ENCODE results near the gene ABI1.

The ABI1 gene

DNA sequence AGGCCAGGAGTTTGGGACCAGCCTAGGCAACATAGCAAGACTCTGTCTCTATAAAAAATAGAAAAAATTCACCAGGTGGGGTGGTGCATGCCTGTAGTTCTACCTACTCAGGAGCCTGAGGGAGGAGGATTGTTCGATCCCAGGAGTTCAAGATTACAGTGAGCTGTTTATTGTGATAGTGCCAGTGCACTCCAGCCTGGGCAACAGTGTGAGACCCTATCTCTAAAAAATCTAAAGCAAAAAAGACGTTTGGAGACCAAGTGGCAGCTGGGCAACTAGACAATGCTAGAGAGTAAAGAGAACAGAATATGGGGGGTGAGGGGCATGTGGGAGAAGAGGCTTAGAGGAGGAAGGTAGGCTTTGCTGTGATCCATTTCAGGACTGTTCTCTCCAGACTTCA lies 161.8 kb downstream of the ABI1 start:
- Histone ChIP-seq H3K27ac (ENCODE audit: low read length, poor library complexity, severe bottlenecking) (no peak overlapping the region), H3K4ac (ENCODE audit: low read depth in 1 of 2, low read length in 2 of 2) (no peak overlapping the region), H3K27me3 (ENCODE audit: control insufficient read depth in 1 of 2, insufficient read depth in 1 of 2, low read length in 2 of 2) (no peaks in the 10 kb centered on the region), H3K9ac (ENCODE audit: low read length) (peak overlapping the region; percentile 87), H4K8ac (ENCODE audit: low read length) (no peak overlapping the region), H3K23ac (ENCODE audit: low read length in 2 of 2) (no peak overlapping the region), H3K4me1 (ENCODE audit: control insufficient read depth, insufficient read depth, low read depth, low read length) (peaks cover 6% of the 10 kb centered on the region), H3K4me2 (ENCODE audit: low read length, poor library complexity, severe bottlenecking) (no peak overlapping the region), H4K91ac (ENCODE audit: low read length) (no peak overlapping the region), H2AK5ac (ENCODE audit: low read length, severe bottlenecking) (no peak overlapping the region), H3K18ac (ENCODE audit: low read depth in 1 of 2, low read length in 2 of 2) (no peak overlapping the region), H2BK5ac (ENCODE audit: low read depth, low read length, poor library complexity, severe bottlenecking) (no peak overlapping the region), H3K4me3 (ENCODE audit: insufficient read depth in 1 of 2, low read depth in 1 of 2, low read length in 2 of 2) (peak overlapping the region in 1 of 2 experiments; percentile 91), H3K9me3 (ENCODE audit: control insufficient read depth, low read length) (no peaks in the 10 kb centered on the region), H2BK120ac (ENCODE audit: low read depth, low read length) (no peak overlapping the region), H2AFZ (ENCODE audit: low read depth, low read length) (no peak overlapping the region), H3K14ac (ENCODE audit: low read length in 2 of 2) (no peak overlapping the region), H3K36me3 (ENCODE audit: control insufficient read depth in 1 of 2, insufficient read depth in 2 of 2, low read depth in 1 of 2, low read length in 2 of 2) (peaks cover 0 to 9% of the 10 kb centered on the region in 2 experiments), H2BK15ac (ENCODE audit: low read depth, poor library complexity, severe bottlenecking) (no peak overlapping the region), H2BK12ac (ENCODE audit: low read length in 2 of 2) (no peak overlapping the region), H3K79me1 (replicated peaks; ENCODE audit: low read length, poor library complexity, severe bottlenecking) (peaks cover 16% of the 10 kb centered on the region)
- WGBS = 94% methylated on average over 2 of the region's 2 CpGs
- no peak for DNase-seq

GRCh38 chr10:26697922-26698608 lies 162.7 kb downstream of the ABI1 start:
- no peak overlapping the region for H3K14ac ChIP-seq (ENCODE audit: low read length in 2 of 2)
- H3K23ac ChIP-seq (ENCODE audit: low read length in 2 of 2) = no peak overlapping the region
- H2BK120ac ChIP-seq (ENCODE audit: low read depth, low read length) = no peak overlapping the region
- peaks cover 16% of the 10 kb centered on the region for H3K79me1 ChIP-seq (replicated peaks; ENCODE audit: low read length, poor library complexity, severe bottlenecking)
- peak overlapping the region; percentile 79 for H2AFZ ChIP-seq (ENCODE audit: low read depth, low read length)
- no peak overlapping the region for H3K27ac ChIP-seq (ENCODE audit: low read length, poor library complexity, severe bottlenecking)
- H2BK12ac ChIP-seq (ENCODE audit: low read length in 2 of 2) = no peak overlapping the region
- H3K18ac ChIP-seq (ENCODE audit: low read depth in 1 of 2, low read length in 2 of 2) = peak overlapping the region in 1 of 2 experiments; percentile 97
- peak; percentile 25 for DNase-seq
- no peaks in the 10 kb centered on the region for H3K9me3 ChIP-seq (ENCODE audit: control insufficient read depth, low read length)
- peak overlapping the region; percentile 87 for H3K9ac ChIP-seq (ENCODE audit: low read length)
- H4K91ac ChIP-seq (ENCODE audit: low read length) = no peak overlapping the region
- peak overlapping the region; percentile 4 for H4K8ac ChIP-seq (ENCODE audit: low read length)
- H3K4me1 ChIP-seq (ENCODE audit: control insufficient read depth, insufficient read depth, low read depth, low read length) = peaks cover 6% of the 10 kb centered on the region
- H3K27me3 ChIP-seq (ENCODE audit: control insufficient read depth in 1 of 2, insufficient read depth in 1 of 2, low read length in 2 of 2) = no peaks in the 10 kb centered on the region
- H2BK5ac ChIP-seq (ENCODE audit: low read depth, low read length, poor library complexity, severe bottlenecking) = no peak overlapping the region
- H3K4me3 ChIP-seq (ENCODE audit: insufficient read depth in 1 of 2, low read depth in 1 of 2, low read length in 2 of 2) = peak overlapping the region; percentile 91 to 98
- WGBS = 4% methylated on average over 42 of the region's 42 CpGs
- H3K36me3 ChIP-seq (ENCODE audit: control insufficient read depth in 1 of 2, insufficient read depth in 2 of 2, low read depth in 1 of 2, low read length in 2 of 2) = peaks cover 0 to 9% of the 10 kb centered on the region in 2 experiments
- no peak overlapping the region for H2AK5ac ChIP-seq (ENCODE audit: low read length, severe bottlenecking)
- H2BK15ac ChIP-seq (ENCODE audit: low read depth, poor library complexity, severe bottlenecking) = no peak overlapping the region
- peak overlapping the region; percentile 95 for H3K4me2 ChIP-seq (ENCODE audit: low read length, poor library complexity, severe bottlenecking)
- H3K4ac ChIP-seq (ENCODE audit: low read depth in 1 of 2, low read length in 2 of 2) = peak overlapping the region in 1 of 2 experiments; percentile 32

DNA sequence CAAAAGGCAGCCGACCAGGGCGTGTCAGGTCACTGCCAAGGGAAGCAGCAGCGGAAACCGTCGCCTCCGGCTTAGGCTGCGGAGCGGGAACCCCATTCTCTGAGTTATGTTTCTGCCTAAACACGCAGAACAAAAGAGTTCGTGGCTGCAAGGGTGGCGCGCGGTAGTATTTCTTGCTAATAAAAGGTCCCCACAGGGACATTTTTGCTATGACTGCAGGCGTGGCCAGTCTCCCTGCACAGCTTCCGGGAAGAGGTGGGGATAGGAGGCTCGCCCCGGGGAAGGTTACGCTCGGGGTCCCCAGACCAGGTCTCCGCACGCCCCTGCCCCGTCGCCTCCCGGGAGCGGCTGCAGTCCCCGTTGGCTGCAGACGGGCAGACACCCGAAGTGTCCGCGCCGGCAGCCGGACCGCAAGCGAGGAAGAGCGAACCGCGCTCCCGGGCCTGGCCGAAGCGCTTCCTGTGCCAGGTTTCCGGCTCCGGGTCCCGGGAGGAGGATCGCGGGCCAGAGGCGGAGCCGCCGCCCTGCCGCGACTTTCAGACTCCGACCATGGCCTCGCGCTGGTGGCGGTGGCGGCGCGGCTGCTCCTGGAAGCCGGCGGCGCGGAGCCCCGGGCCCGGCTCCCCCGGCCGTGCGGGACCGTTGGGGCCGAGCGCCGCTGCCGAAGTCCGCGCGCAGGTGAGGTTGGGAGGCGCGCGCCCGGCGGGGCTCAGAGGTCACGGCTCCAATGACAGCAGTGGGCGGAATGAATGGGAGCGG lies 163.4 kb downstream of the ABI1 start, which contains the start of gene PDSS1:
PDSS1 (plus strand) TSS at position 539 of the 759 bp plus-strand sequence; CDS start at position 550, 11 bp downstream.
- under 1% methylated on average over 54 of the region's 82 CpGs for WGBS
- DNase-seq = peak; percentile 71

GRCh38 chr10:26696786-26697162 lies 164.0 kb downstream of the ABI1 start:
- Histone ChIP-seq H3K18ac (ENCODE audit: low read depth in 1 of 2, low read length in 2 of 2) (peak overlapping the region; percentile 90 to 97), H2BK15ac (ENCODE audit: low read depth, poor library complexity, severe bottlenecking) (no peak overlapping the region), H2BK120ac (ENCODE audit: low read depth, low read length) (no peak overlapping the region), H4K8ac (ENCODE audit: low read length) (peak overlapping the region; percentile 99), H2AFZ (ENCODE audit: low read depth, low read length) (peak overlapping the region; percentile 98), H3K4me2 (ENCODE audit: low read length, poor library complexity, severe bottlenecking) (peak overlapping the region; percentile 91), H3K14ac (ENCODE audit: low read length in 2 of 2) (no peak overlapping the region), H3K4me1 (ENCODE audit: control insufficient read depth, insufficient read depth, low read depth, low read length) (peaks cover 6% of the 10 kb centered on the region), H4K91ac (ENCODE audit: low read length) (peak overlapping the region; percentile 18), H2AK5ac (ENCODE audit: low read length, severe bottlenecking) (peak overlapping the region; percentile 72), H3K4ac (ENCODE audit: low read depth in 1 of 2, low read length in 2 of 2) (peak overlapping the region; percentile 78 to 79), H3K27me3 (ENCODE audit: control insufficient read depth in 1 of 2, insufficient read depth in 1 of 2, low read length in 2 of 2) (no peaks in the 10 kb centered on the region), H3K9ac (ENCODE audit: low read length) (peak overlapping the region; percentile 87), H2BK5ac (ENCODE audit: low read depth, low read length, poor library complexity, severe bottlenecking) (no peak overlapping the region), H3K36me3 (ENCODE audit: control insufficient read depth in 1 of 2, insufficient read depth in 2 of 2, low read depth in 1 of 2, low read length in 2 of 2) (peaks cover 0 to 9% of the 10 kb centered on the region in 2 experiments), H3K27ac (ENCODE audit: low read length, poor library complexity, severe bottlenecking) (peak overlapping the region; percentile 64), H2BK12ac (ENCODE audit: low read length in 2 of 2) (no peak overlapping the region), H3K23ac (ENCODE audit: low read length in 2 of 2) (peak overlapping the region in 1 of 2 experiments; percentile 32), H3K4me3 (ENCODE audit: insufficient read depth in 1 of 2, low read depth in 1 of 2, low read length in 2 of 2) (peak overlapping the region; percentile 91 to 98), H3K9me3 (ENCODE audit: control insufficient read depth, low read length) (no peaks in the 10 kb centered on the region), H3K79me1 (replicated peaks; ENCODE audit: low read length, poor library complexity, severe bottlenecking) (peaks cover 14% of the 10 kb centered on the region)
- DNase-seq = no peak
- 35% methylated on average over 11 of the region's 11 CpGs for WGBS

More for the DNA sequence above, 163.4 kb downstream of the ABI1 start, which contains the start of gene PDSS1:
- peaks cover 0 to 9% of the 10 kb centered on the region in 2 experiments for H3K36me3 ChIP-seq (ENCODE audit: control insufficient read depth in 1 of 2, insufficient read depth in 2 of 2, low read depth in 1 of 2, low read length in 2 of 2)
- H3K79me1 ChIP-seq (replicated peaks; ENCODE audit: low read length, poor library complexity, severe bottlenecking) = peaks cover 16% of the 10 kb centered on the region
- no peaks in the 10 kb centered on the region for H3K27me3 ChIP-seq (ENCODE audit: control insufficient read depth in 1 of 2, insufficient read depth in 1 of 2, low read length in 2 of 2)
- H3K4ac ChIP-seq (ENCODE audit: low read depth in 1 of 2, low read length in 2 of 2) = peak within 1 kb of the TSS; percentile 96 to 99
- peak within 1 kb of the TSS in 1 of 2 experiments; percentile 99 for H3K14ac ChIP-seq (ENCODE audit: low read length in 2 of 2)
- H4K91ac ChIP-seq (ENCODE audit: low read length) = peak within 1 kb of the TSS; percentile 94
- peak within 1 kb of the TSS; percentile 90 to 97 for H3K18ac ChIP-seq (ENCODE audit: low read depth in 1 of 2, low read length in 2 of 2)
- H3K4me3 ChIP-seq (ENCODE audit: insufficient read depth in 1 of 2, low read depth in 1 of 2, low read length in 2 of 2) = peak within 1 kb of the TSS; percentile 91 to 98
- H4K8ac ChIP-seq (ENCODE audit: low read length) = peak within 1 kb of the TSS; percentile 99
- peak within 1 kb of the TSS; percentile 94 for H2BK120ac ChIP-seq (ENCODE audit: low read depth, low read length)
- H3K23ac ChIP-seq (ENCODE audit: low read length in 2 of 2) = peak within 1 kb of the TSS in 1 of 2 experiments; percentile 94
- no peaks in the 10 kb centered on the region for H3K9me3 ChIP-seq (ENCODE audit: control insufficient read depth, low read length)
- H2BK5ac ChIP-seq (ENCODE audit: low read depth, low read length, poor library complexity, severe bottlenecking) = peak within 1 kb of the TSS; percentile 99
- peak within 1 kb of the TSS; percentile 72 for H2AK5ac ChIP-seq (ENCODE audit: low read length, severe bottlenecking)
- peak within 1 kb of the TSS; percentile 64 for H3K27ac ChIP-seq (ENCODE audit: low read length, poor library complexity, severe bottlenecking)
- peak within 1 kb of the TSS; percentile 95 for H3K4me2 ChIP-seq (ENCODE audit: low read length, poor library complexity, severe bottlenecking)
- peak within 1 kb of the TSS in 1 of 2 experiments; percentile 72 for H2BK12ac ChIP-seq (ENCODE audit: low read length in 2 of 2)
- peaks cover 6% of the 10 kb centered on the region for H3K4me1 ChIP-seq (ENCODE audit: control insufficient read depth, insufficient read depth, low read depth, low read length)
- peak within 1 kb of the TSS; percentile 87 for H3K9ac ChIP-seq (ENCODE audit: low read length)
- H2AFZ ChIP-seq (ENCODE audit: low read depth, low read length) = peak within 1 kb of the TSS; percentile 98
- H2BK15ac ChIP-seq (ENCODE audit: low read depth, poor library complexity, severe bottlenecking) = peak within 1 kb of the TSS; percentile 63

Measured in mesenchymal stem cell (in vitro differentiated cells and primary cell).